ENCODE data around the gene NLRP6.
"Not testable (repeated sequence)": the region's sequence is repeated elsewhere in the genome, so short reads cannot be mapped to it uniquely, and the experiment has no call there.

Gene NLRP6

DNA sequence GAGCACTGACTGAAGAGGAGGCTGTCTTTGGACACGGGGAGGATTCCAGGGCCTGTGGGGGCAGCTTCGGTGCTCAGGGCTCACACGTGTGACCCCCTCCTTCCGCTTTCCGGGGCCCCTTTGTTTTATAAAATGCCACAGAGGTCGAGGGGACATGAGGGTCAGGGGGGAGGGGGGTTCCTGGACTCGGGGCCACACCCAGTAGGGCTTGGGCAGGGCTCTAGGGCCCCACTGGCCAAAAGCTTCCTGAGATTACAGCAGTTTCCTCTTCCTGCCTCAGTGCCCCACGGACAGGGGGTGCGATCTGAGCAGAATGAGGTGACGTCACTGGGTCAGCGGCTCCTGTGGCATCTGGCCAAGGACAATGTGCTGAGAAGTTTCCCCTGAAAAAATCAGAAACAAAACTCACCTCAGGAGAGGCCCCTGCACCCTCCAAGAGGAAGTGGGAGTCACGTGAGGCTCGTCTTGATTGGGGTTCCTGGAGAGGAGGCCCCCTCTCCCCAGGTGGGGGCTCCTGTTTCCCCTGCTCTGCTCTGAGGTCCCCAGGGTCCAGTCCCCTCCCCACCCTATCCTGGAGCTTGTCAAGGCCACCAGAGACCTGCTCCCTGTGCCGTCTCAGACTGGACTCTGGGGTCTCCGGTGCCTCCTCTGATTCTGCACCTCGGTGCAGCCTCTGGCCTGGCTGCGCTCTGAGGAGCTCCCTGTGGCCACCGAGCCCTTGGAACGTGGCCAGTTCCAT, 48.8 kb downstream of the NLRP6 start:
- no peak for DNase-seq

DNA sequence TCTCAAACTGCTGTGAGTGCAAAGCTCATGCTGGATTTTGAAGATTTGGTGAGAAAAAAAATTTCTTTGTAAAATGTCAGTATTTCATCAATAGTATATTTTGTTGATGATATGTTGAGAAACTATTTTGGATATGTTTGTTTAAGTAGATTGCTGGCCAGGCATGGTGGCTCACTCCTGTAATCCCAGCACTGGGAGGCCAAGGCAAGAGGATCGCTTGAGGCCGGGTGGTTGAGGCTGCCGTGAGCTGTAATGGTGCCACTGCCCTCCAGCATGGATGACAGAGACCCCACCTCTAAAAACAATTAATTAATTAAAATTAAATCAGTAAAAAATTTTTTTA, 49.3 kb downstream of the NLRP6 start:
- DNase-seq: no peak

DNA sequence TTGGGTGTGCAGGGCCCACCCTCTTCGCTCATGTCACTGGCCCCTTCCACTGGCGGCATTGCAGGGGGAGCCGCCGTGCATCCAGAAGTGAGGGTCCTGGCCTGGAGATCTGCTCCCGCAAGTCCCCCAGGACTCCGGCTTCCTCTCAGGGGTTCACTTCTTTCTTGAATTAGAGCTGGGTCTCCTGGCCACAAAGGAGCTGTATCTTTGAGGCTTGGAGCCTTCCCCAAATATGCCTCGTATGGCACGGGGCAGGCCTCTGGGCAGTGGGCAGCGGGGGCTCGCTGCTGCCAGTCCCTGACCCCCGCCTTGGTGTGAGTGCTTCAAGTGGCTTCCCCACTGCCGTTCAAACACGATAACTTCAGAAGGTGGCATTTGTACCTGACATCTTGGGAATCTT, 49.8 kb downstream of the NLRP6 start:
- no peak for DNase-seq

DNA sequence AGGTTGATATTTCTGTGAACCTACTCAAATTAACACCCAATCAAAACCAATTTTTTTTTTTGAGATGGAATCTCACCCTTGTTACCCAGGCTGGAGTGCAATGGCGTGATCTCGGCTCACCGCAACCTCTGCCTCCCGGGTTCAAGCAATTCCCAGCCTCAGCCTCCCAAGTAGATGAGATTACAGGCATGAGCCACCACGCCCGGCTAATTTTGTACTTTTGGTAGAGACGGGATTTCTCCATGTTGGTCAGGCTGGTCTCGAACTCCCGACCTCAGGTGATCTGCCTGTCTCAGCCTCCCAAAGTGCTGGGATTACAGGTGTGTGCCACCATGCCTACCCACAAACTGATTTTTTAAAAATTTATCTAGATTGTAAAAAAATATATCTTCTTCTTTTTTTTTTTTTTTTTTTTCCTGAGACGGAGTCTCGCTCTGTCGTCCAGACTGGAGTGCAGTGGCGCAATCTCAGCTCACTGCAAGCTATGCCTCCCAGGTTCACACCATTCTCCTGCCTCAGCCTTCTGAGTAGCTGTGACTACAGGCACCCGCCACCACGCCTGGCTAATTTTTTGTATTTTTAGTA, 50.4 kb downstream of the NLRP6 start:
- DNase-seq: not testable (repeated sequence)

DNA sequence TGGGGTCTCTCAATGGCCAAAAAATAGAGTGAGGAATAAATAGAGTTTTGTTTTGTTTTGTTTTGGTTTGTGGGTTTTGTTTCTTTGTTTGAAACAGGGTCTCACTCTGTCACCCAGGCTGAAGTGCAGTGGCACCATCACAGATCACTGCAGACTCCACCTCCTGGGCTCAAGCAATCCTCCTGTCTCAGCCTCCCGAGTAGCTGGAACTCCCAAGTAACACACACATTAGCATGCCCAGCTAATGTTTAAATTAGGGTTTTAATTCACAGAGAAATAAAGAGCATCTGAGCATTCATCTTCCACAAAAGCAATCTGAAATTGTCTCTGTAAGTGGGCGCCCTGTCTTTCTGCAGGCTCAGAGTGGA, 51.7 kb downstream of the NLRP6 start:
- DNase-seq: no peak

DNA sequence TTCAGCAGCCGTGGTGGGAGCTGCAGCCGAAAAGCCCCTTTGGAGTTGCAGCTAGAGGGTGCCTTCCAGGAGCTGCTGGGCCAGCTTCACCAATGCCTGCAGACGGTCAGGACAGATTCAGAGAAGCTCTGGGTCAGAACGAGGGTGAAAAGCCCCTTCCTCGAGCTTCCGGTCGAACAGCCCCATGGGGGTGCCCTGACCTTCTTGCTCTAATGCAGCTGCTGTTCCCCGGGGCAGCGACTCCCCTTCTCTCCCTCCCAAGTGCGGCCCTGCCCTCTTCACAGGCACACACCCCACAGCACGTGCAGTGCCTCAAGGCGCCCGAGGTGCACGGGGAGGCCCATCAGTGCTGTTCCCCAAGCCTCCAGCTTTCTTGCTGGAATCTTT, 52.1 kb downstream of the NLRP6 start:
- DNase-seq: no peak

DNA sequence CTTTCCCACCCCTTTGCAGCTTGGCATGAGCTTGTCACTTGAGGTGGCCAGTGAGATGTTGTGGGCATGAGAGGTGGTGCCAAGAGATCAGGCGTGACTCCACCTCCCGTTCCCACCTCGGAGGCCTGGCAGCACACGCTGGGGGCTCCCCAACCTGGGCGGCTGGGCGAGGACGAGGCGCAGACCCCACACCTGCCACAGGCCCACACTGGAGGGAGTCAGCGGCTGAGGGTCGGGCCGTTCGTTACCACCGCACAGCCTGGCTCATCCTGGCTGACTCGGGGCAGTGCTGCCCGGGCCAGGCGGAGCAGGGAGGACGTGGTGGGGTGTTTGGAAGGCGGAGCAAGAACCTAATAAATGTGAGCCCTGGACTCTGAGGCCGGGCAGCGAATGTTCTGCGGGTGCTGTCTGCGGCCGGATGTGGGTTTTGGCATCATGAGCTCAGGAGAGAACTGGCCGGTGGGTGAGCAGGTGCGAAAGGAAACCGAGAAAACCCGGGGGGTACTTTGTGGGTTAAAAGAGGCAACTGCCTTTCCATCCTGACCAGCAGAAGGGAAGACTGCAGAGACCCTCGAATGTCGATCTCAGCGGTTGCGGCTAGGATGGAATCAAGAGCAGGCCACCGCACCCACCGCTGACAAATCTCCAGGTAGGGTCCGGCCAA, 52.6 kb downstream of the NLRP6 start:
- no peak for DNase-seq

DNA sequence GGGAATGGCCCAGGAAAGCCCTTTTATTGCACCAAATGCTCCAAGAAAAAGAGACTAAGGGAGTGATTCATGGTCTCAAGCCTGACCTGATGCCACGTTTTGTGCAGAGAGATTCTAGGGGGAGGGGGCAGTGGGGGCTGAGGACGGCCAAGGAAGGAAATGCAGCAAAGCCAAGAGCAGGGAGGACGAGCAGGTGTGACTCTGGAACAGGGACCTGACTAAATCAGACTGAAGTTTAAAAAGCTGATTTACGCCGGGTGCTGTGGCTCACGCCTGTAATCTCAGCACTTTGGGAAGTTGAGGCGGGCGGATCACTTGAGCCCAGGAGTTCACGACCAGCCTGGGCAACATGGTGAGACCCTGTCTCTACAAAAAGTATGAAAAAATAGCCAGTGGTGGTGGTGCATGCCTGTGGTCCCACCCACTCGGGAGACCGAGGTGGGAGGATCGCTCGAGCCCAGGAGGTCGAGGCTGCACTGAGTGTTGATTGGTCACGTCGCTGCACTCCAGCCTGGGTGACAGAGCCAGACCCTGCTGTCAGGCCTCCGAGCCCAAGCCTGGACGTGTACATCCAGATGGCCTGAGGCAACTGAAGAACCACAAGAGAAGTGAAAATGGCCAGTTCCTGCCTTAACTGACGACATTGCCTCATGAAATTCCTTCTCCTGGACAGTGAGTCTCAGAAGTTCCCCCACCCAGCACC, 53.3 kb downstream of the NLRP6 start:
- no peak for DNase-seq

DNA sequence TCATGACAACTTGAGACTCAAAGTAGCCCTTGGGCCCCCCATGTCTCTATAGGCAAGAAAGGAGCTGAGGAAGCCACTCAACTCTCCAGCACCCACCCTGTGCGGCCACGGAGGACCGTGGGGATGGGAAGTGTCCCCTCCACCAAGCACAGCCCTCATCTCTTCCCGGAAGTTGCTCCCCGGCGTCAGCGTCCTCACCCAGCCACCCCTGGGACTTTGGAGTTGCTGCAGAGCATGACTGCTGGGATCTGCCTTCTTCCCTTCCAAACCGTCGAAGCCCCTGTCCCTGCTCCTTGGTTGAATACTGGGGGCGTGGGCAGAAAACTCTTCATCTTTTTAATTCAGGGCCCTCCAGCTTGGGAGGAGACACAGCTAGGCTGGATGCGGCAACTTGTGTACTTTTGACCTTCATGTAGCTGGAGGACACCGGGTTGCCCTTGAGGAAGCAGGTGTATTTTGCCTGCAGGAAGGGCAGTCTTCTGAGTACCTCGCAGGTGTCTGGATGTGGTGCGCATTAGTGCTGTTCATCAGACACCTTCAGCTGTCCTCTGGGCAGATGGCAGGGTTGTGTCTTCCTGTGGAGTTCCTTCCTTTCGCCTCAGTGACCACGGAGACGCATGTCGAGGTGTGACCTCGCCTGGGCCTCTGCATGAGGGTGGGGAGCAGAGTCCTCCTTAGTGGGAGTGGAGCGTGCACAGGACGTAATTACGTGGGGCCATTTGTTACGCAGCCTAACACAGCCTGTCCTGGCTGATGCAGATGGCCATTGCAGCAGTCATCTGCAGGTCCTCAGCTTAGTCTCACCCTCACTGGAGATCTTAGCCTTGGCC, 54.7 kb downstream of the NLRP6 start:
- no peak for DNase-seq

DNA sequence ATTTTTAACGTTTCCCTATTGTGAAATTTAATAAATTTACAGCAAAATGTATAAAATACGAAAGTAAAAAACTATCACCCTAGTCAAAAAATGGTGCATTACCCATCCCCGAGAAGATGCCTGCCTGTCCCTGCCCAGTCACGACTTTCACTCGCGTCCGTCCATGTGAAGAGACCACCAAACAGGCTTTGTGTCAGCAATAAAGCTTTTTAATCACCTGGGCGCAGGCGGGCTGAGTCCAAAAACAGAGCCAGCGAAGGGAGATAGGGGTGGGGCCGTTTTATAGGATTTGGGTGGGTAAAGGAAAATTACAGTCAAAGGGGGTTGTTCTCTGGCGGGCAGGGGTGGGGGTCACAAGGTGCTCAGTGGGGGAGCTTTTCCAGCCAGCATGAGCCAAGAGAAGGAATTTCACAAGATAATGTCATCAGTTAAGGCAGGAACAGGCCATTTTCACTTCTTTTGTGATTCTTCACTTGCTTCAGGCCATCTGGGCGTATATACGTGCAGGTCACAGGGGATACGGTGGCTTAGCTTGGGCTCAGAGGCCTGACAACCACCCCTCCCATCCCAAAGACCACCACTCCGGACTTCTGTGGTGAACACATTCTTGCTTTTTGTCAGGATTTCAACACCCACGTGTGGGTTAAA, 55.5 kb downstream of the NLRP6 start:
- not testable (repeated sequence) for DNase-seq

DNA sequence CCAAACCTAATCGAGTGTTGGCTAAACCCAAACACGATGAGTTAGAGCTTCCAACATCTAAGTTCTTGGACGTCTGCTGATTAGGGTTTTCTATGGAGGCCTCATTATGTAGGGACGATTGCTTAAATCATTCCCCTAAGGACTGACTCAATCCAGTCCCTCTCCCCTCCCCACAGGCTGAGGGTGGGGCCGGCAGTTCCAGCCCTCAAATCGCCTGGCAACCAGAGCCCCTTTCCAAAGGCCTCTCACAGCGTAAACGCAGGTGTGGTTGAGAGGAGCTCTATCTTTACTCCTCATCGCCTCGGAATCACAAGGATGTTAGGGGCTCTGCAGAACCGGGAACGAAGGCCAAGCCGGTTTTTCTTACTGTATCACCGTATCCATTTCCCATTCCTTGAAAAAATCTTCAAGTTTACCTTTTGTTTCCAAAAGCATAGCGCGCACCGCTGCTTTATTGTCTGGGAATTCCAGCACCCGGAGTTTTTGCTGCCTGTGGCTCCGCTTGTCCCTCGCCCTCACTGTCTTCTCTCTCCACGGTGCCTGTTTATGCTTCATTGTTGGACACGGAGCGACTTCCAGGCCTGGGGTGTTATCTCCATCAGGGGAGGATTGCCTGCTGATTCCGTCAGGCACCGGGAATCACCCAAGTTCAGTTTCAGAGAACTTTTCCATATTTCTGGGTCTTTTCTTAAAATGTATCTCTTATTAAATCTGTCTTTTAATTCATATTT, 56.2 kb downstream of the NLRP6 start:
- no peak for DNase-seq

All from NCI-H2171 (cell line).